Activated T-cell treated with anti-CD3 and anti-CD28 coated beads for 24 hours (primary cell): ENCODE data around the gene LRCOL1.

Experiments used
- DNase-seq: peaks from one replicate; pipeline ENCODE4 v3.0.0-alpha.2; 2020; ENCODE audit warnings: low read depth

Gene LRCOL1

GRCh38 chr12:132562489-132563021 lies 47.8 kb downstream of the LRCOL1 start:
- no peak for DNase-seq

- no peak for DNase-seq
These were observed 48.8 kb downstream of the LRCOL1 start for GRCh38 chr12:132561427-132562156.

DNA sequence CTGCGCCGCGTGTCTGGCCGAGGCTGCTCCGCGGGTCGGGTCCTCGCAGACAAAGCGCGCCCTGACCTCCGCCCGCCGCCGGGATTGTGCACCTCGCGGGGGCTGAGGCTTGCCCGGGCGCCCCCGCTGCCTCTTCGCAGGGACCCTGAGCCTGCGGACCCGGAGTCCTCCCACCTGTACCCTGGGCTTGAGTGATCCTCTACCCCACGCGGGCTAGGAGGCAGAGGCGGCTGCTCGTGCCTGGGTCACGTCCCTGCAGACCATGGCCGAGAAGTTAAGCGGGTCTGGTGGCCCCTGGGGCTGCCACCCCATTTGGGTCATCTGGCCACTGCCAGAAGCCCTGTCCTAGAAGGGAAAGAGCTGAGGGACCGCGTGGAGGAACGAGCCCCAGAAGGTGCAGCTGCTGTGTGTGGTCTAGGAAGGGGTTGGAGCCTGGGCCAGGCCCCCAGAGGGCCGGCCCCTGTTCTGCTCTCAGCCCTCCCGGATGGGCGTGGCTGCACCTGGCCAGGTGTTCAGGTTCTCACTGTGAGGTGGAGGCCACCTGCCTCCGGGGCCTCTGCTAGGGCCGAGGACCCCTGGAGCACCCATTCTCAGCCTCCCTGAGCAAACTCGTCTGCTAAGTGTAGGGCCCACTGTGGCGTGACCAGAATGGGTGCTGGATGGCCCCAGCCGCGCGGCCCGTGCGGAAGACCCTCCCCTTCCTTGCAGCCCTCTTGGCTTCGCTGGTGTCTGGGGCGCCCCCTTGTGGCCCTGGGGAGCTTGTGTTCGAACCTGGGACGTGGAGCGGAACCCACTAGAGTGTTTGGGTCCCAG lies 49.6 kb downstream of the LRCOL1 start:
- DNase-seq = peak; percentile 61

- no peak for DNase-seq
These were observed 50.1 kb downstream of the LRCOL1 start for GRCh38 chr12:132560364-132560613.

DNA sequence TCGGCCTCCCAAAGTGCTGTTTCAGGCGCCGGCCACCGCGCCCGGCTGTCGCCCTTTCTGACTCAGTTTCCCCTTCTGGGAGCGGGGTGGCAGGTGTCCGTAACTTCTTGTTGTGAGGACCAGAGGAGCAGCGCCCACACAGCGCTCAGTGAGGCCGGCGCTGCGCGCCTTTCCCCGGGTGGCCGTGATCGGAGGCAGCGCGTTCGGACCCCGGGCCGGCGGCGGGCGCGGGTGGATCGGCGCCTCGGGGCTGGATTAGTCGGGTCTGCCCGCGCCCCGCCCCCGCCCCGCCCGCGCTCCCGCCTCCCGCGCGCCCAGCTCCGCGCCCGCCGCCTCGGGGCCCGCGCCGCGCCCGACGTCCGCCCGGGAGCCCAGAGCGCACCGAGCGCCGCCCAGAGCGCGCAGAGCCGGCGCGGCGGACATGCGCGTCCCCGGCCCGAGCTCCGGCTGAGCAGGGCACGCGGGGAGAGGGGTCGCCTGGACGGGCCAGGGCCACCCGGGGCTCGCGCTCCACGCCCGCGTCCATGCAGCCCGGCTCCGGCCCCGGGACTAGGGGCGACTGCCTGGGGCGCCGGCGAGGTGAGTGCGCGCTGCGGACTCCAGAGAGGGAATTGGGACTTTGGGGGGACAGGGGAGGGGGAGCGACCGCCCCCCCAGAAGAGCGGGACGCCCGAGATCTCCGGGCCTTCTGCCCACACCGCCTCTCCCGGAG lies 50.6 kb downstream of the LRCOL1 start:
- peak; percentile 41 for DNase-seq

- DNase-seq = no peak
These were observed 51.3 kb downstream of the LRCOL1 start for GRCh38 chr12:132558861-132559623.

DNA sequence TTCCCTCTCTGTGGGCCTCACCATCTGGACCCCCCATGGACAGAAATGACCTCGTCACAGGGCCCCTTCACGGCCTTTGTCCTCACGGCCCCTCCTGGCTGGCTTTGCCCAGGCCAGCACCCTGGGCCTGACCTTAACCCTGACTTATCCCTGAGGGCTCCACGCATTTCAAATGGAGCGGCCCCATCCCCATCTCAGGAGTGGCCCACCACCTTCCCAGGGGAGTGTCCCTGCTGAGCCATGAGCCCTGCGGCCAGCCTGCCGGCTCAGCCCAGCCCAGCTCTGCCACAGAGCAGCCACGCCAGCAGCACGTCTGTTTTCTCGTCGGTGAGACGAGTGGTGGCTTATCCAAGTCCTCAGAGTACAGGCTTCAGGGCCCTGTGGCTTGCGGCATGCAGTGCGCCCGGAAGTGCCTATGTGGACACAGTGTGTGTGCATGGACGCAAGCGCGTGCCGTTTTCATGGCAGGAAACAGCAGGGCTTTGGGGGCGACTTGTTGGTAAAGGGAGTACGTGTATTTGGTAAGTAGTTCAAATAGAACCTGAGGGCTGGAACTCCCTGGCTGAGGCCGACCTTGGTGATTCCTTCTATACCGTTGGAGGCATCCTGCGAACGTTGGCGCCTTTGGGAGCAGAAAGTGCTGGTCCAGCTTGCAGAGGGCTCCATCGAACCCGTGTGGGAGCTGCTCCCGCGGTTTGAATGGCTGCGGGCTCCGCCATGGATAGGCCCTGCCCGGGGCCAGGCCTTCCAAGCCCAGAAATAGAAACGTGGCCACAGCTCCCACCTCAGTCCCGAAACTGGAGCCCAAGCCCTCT lies 52.1 kb downstream of the LRCOL1 start:
- no peak for DNase-seq

- DNase-seq = no peak
These were observed 52.9 kb downstream of the LRCOL1 start for GRCh38 chr12:132557291-132558015.

GRCh38 chr12:132556801-132557200 lies 53.6 kb downstream of the LRCOL1 start:
- no peak for DNase-seq

DNA sequence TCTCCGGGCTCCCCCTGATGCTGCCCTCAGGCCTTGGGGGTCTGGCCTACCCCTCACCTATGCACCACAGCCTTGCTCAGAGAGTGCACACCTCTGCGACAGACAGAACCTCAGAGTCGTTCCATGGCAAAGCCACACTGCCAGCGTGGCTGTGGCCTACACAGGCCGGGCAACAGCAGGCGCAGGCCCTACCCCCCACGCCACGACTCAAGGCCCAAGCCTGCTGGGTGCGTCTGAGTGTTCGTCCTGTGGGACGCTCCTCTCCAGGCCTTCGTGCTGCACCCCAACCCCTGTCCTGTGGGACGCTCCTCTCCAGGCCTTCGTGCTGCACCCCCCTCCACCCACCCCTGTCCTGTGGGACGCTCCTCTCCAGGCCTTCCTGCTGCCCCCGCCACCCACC lies 54.2 kb downstream of the LRCOL1 start:
- DNase-seq = no peak

GRCh38 chr12:132555686-132556085 lies 54.7 kb downstream of the LRCOL1 start:
- no peak for DNase-seq

GRCh38 chr12:132554845-132555630 lies 55.3 kb downstream of the LRCOL1 start:
- no peak for DNase-seq
